ENCODE measurements around the gene FXYD5.
"Not testable (repeated sequence)": the region's sequence is repeated elsewhere in the genome, so short reads cannot be mapped to it uniquely, and the experiment has no call there.

The FXYD5 gene

DNA sequence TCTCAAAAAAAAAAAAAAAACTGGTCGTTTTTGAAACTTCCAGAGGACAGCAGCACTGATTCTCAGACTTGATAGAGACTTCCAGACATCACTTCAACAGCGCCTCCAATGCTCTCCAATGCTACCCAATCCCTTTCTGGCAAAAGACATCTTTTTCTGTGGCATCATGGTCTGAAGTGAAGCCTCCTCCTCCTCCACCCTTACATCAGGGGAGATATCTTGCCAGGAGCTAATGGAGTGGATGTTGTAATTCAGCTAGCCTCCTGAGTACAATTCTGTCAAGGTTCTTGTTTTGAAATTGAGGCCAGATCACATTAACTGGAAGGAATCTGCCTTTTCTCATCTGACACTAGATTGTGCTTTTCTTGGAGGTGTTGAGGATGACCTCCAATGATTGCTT, 24.2 kb downstream of the FXYD5 start:
- no peak overlapping the region for H3K27ac ChIP-seq
- no peak for TF ChIP-seq CTCF (IDR thresholded peaks at IDR 0.05)
- TF ChIP-seq ZFX (IDR thresholded peaks at IDR 0.05; ENCODE audit: borderline replicate concordance): no peak

- TF ChIP-seq CTCF (IDR thresholded peaks at IDR 0.05) (no peak), ZFX (IDR thresholded peaks at IDR 0.05; ENCODE audit: borderline replicate concordance) (no peak)
- no peak overlapping the region for H3K27ac ChIP-seq
Observed at GRCh38 chr19:35179830-35180229, 25.3 kb downstream of the FXYD5 start.

DNA sequence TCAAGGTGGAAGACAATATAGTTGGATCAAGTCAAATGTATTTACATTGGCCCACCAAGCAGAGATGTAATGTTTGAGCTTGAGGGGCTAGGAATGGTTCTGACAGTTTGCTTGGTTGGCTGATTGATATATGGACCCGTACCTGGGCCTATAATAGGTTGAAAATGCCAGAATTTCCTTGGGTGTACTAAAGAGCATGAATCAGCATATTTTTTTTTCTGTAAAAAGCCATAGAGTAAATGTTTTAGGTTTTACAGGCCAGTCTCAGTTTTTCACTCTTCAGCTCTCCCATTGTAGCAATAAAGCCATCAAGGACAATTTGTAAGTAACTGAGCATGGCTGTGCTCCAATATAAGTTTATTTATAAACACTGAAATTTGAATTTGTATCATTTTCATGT, 26.9 kb downstream of the FXYD5 start:
- TF ChIP-seq CTCF (IDR thresholded peaks at IDR 0.05): no peak
- no peak for TF ChIP-seq ZFX (IDR thresholded peaks at IDR 0.05; ENCODE audit: borderline replicate concordance)
- no peak overlapping the region for H3K27ac ChIP-seq

DNA sequence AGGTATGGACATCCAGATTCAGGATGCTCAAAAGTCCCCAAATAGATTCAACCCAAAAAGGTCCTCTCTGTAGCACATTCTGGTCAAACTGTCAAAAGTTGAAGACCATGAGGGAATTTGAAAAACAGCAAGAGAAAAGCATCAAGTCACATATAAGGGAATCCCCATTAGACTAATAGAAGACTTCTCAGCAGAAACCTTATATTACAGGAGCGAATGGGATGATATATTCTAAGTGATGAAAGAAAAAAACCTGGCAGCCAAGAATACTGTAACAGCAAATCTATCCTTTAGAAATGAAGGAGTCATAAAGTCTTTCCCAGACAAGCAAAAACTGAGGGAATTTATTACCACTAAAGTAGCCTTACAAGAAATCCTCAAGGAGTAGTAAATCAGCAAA, 29.7 kb downstream of the FXYD5 start:
- TF ChIP-seq CTCF (IDR thresholded peaks at IDR 0.05): no peak
- TF ChIP-seq ZFX (IDR thresholded peaks at IDR 0.05; ENCODE audit: borderline replicate concordance): no peak
- no peak overlapping the region for H3K27ac ChIP-seq

DNA sequence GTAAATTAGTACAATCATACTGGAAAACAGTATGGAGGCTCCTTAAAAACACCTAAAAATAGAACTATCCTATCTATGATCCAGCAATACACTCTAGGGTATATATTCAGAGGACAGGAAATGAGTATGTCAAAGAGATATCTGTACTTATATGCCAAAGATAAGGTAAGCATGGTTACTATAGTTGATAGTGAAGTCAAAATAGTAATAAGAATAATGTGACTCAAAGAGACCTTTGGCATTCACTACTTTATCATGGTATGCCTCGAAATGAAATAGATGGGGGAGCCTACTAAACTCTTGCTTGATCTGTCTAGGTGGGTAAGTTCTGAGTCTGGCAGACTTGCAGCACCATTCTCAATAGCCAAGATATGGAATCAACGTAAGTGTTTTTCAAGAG, 30.3 kb downstream of the FXYD5 start:
- no peak for TF ChIP-seq CTCF (IDR thresholded peaks at IDR 0.05)
- no peak for TF ChIP-seq ZFX (IDR thresholded peaks at IDR 0.05; ENCODE audit: borderline replicate concordance)
- H3K27ac ChIP-seq: no peak overlapping the region

DNA sequence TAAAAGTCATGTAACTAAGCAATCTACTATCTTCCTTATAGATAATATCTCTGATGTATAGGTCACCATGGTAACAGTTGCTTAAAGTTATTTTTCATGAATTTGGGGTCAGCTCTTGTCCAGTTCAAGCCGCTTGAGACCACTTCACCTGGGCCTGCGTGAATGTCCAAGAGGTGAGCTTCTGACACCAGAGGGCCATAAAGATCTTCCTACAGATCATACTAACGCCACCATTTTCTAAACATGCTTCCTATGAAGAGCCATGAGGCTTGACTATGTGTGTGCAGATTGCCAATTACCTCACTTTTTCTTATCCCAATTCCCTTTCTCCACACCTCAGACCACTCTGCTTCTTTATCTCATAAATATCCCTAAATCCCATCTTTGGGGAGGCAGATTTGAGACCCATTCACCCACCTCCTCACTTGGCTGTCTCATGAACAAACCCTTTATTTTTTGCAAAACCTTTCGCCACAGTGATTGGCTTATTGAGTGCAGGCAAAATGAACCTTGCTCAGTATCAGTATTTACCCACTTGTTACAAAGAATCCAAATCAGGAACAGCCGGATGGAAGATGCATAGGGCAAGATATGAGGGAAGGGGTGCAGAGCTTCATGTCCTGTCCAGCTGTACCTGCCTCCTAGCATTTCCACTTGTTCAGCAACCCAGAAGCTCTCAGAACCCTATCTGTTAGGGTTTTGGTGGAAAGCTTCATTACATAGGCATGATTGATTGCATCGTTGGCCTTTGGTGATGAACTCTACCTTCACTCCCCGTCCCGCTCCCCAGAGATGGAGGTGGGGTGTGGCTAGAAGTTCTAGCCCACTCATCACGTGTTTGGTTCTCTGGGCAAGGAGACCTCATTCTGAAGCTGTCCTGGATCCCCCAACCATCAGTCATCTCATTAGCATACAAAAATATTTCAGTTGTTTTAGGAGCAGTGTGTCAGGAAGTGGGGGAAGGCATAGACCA, 39.8 kb downstream of the FXYD5 start:
- no peak overlapping the region for H3K27ac ChIP-seq
- TF ChIP-seq CTCF (IDR thresholded peaks at IDR 0.05): no peak
- TF ChIP-seq ZFX (IDR thresholded peaks at IDR 0.05; ENCODE audit: borderline replicate concordance): no peak

DNA sequence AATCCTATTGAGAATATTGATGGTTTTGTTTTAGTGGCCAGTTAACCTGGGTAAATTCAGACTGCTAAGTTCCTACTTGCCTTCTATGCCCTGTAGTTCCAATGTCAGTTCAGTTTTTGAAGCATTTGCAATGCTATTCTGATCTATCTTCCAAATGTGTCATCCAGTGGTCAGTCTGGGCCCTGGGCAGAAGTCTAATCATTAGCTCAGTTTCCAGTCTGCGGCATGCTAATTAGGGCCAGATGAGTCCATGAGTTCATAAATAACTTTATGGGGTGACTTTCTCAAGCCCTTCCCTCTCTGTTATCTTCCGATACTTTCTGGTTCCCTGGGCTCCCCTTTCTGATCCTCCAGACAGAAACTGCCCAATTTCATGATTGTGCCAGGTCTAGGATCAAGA, 41.3 kb downstream of the FXYD5 start:
- TF ChIP-seq CTCF (IDR thresholded peaks at IDR 0.05) (no peak), ZFX (IDR thresholded peaks at IDR 0.05; ENCODE audit: borderline replicate concordance) (no peak)
- no peak overlapping the region for H3K27ac ChIP-seq

- not testable (repeated sequence) for H3K27ac ChIP-seq
Observed at GRCh38 chr19:35196861-35197260, 42.3 kb downstream of the FXYD5 start.
